Stimulated activated CD4-positive, alpha-beta T cell treated with anti-CD3 and anti-CD28 coated beads, TNF-alpha, amount 100 ng/mL, for 48 hours (primary cell): ENCODE results near the gene PDLIM5.
"Not testable (repeated sequence)": the region's sequence is repeated elsewhere in the genome, so short reads cannot be mapped to it uniquely, and the experiment has no call there.

Source experiments
- DNase-seq, 3 donors: peaks; one replicate each; pipeline ENCODE4 v3.0.0-alpha.2; 2020; ENCODE audit warnings: low read depth in 3 of 3

PDLIM5 gene

GRCh38 chr4:94451695-94452475 is at the start of gene PDLIM5:
Gene PDLIM5 (plus strand): TSS chr4:94451942. CDS start chr4:94455289, 3,347 bp downstream.
- peak; percentile 74 to 85 (median 77) for DNase-seq

DNA sequence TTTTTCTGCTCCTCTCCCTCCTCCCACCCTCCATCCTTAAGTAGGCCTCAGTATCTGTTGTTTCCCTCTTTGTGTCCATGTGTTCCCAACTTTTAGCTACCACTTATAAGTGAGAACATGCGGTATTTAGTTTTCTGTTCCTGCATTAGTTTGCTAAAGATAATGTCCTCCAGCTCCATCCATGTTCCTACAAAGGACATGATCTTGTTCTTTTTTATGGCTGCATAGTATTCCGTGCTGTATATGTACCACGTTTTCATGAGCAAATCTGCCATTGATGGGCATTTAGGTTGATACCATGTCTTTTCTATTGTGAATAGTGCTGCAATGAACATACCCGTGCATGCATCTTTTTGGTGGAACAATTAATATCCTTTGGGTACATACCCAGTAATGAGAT is 49.3 kb upstream of the PDLIM5 start:
- not testable (repeated sequence) for DNase-seq

GRCh38 chr4:94403751-94404150 is 48.0 kb upstream of the PDLIM5 start:
- no peak for DNase-seq

DNA sequence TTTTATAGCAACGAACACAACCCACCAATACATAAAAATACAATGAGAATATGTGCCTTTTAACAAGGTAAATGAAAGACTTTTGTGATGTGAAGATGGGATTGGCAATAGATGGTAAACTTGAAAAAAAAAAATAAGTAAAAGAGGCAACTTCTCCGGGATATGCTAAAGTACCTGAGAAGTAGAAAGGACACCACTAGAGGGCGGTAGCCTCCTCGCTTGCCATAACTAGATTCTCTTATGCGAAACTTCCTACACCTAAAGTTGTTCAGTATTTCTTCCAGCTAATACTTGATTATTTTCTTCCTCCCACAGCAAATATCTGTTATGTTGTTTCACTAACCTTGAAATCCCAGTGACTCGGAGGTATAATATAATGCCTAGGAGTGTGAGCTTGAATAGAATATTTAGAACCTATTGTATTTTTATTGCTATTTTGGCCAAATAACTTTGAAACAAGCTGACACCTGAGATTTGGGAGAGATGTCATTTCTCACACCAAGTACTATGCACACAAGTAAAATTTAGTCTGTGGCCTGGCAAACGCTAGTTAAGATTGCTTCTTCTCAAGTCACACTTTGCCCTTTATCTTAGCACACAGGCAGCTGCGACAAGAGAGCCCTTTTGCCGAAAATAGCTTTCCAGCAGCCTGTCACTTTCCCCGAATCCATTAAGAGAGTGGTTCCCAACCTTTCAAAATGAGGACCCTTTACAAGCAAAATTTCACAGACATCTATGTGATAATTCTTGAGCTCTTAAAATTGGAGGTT is 44.9 kb upstream of the PDLIM5 start:
- peak; percentile 4 to 27 (median 25) for DNase-seq

GRCh38 chr4:94407846-94408245 is 43.9 kb upstream of the PDLIM5 start:
- no peak for DNase-seq

DNA sequence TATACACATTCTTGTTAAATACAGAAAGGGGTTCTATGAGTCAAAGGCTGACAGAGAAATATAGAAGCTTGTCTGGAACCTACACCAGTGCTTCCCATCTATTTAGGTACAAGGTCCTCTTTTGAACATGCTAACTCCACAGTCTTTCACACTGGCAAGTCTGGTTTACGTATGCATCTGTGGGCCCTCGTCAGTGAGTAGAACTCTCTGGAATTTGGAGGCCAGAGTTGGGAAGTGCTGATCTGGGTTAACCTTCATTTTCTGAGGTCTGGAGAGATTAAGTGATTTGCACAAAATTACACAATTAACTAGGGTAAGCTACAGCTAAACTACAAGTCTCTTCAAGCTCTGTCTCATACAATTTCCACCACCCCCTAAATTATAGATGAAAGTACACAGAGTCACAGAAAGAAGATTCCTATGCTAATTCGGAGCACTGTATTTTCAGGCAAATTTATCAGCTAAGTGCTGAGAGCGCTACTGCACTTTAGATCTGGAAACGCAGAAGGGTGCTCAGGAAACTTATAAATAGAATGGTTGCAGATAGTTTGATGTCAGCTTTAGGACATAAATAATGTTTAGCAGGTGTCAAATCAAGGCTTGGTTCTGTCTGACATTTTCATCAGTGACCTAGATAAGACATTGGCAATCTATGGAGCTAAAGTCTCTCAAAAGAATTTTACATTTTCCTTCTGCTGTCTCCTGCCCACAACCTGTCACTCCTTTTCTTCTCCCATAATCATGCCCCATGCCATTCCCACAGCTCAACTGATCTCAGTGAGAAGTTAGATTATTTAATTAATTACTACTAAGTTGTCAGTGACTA is 43.0 kb upstream of the PDLIM5 start:
- DNase-seq: no peak

- DNase-seq: no peak
Observed at GRCh38 chr4:94409375-94409679, 42.4 kb upstream of the PDLIM5 start.

GRCh38 chr4:94409962-94410361 is 41.8 kb upstream of the PDLIM5 start:
- no peak for DNase-seq

- no peak for DNase-seq
Observed at GRCh38 chr4:94410678-94411206, 41.0 kb upstream of the PDLIM5 start.

DNA sequence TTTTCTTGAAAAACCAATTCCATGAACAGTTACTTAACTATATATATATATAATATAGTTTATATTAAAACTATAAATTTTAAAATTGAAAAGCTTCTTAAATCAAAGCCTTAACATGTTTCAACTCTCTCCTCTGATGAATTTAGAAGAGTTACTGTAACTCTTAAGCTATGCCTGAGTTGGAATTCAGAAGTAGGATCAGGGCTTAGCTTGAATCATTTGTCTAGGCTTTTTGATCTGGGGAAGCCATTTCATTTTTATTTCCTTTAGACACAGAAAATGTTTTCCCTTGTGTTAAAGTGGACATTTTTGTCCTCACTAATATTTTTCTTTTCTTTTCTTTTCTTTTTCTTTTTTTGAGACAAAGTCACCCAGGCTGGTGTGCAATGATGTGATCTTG is 40.4 kb upstream of the PDLIM5 start:
- DNase-seq: no peak

- DNase-seq: no peak
Observed at GRCh38 chr4:94412019-94412657, 39.6 kb upstream of the PDLIM5 start.

- DNase-seq: no peak
Observed at GRCh38 chr4:94412658-94413038, 39.1 kb upstream of the PDLIM5 start.

GRCh38 chr4:94413085-94413840 is 38.5 kb upstream of the PDLIM5 start:
- no peak for DNase-seq

DNA sequence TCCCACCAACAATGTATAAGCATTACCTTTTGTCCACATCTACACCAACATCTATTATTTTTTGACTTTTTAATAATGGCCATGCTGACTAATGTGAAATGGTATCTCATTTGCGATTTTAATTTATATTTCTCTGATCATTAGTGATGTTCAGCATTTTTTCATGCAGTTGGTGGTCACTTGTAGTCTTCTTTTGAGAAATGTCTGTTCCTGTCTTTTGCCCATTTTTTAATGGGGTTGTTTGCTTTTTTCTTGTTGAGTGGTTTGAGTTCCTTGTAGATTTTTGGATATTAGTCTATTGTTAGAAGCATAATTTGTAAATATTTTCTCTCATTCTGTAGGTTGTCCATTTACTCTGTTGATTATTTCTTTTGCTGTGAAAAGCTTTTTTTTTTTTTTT is 36.8 kb upstream of the PDLIM5 start:
- DNase-seq: no peak

GRCh38 chr4:94415448-94415847 is 36.3 kb upstream of the PDLIM5 start:
- no peak for DNase-seq

DNA sequence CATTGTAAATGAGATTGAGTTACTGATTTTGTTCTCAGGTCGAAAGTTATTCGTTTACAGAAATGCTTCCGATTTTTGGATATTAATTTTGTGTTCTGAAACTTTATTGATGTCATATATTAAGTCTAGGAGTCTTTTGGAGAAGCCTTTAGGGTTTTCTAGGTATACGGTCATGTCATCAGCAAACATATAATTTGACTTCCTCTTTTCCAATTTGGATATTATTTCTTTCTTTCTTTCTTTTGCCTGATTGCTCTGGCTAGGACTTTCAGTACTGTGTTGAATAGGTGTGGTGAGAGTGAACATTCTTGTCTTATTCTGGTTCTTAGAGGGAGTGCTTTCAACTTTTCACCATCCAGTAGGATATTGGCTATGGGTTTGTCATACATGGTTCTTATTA is 35.4 kb upstream of the PDLIM5 start:
- no peak for DNase-seq

DNA sequence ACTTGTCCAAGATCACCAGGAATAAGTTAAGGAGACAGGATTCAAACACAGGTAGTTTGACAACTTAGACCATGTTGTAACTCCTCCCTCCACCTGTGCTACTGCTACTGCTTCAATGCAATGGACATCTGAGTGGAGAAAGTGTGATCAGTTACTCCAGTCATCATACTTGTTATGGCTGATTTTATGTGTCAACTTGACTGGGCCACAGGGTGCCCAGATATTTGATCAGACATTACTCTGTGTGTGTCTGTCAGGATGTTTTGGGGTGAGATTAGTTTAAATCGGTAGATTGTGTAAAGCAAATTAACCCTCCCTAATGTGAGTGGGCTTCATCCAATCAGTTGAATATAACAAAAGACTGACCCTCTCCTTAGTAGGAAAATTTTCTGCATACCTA is 34.8 kb upstream of the PDLIM5 start:
- DNase-seq: no peak

- no peak for DNase-seq
Observed at GRCh38 chr4:94419549-94419948, 32.2 kb upstream of the PDLIM5 start.

GRCh38 chr4:94419956-94420355 is 31.8 kb upstream of the PDLIM5 start:
- no peak for DNase-seq

- no peak for DNase-seq
Observed at GRCh38 chr4:94420356-94420755, 31.4 kb upstream of the PDLIM5 start.

GRCh38 chr4:94426783-94427182 is 25.0 kb upstream of the PDLIM5 start:
- no peak for DNase-seq
